T follicular helper cell (primary cell): ENCODE measurements around the gene CFAP46.
"Not testable (repeated sequence)": the region's sequence is repeated elsewhere in the genome, so short reads cannot be mapped to it uniquely, and the experiment has no call there.

ENCODE experiments used
- DNase-seq: peaks from one replicate; pipeline ENCODE4 v3.0.0-alpha.2; 2020; ENCODE audit warnings: low read depth

CFAP46 gene

GRCh38 chr10:132899054-132899750 lies 43.2 kb downstream of the CFAP46 start:
- DNase-seq: no peak

GRCh38 chr10:132898391-132899053 lies 43.8 kb downstream of the CFAP46 start:
- DNase-seq: no peak

DNA sequence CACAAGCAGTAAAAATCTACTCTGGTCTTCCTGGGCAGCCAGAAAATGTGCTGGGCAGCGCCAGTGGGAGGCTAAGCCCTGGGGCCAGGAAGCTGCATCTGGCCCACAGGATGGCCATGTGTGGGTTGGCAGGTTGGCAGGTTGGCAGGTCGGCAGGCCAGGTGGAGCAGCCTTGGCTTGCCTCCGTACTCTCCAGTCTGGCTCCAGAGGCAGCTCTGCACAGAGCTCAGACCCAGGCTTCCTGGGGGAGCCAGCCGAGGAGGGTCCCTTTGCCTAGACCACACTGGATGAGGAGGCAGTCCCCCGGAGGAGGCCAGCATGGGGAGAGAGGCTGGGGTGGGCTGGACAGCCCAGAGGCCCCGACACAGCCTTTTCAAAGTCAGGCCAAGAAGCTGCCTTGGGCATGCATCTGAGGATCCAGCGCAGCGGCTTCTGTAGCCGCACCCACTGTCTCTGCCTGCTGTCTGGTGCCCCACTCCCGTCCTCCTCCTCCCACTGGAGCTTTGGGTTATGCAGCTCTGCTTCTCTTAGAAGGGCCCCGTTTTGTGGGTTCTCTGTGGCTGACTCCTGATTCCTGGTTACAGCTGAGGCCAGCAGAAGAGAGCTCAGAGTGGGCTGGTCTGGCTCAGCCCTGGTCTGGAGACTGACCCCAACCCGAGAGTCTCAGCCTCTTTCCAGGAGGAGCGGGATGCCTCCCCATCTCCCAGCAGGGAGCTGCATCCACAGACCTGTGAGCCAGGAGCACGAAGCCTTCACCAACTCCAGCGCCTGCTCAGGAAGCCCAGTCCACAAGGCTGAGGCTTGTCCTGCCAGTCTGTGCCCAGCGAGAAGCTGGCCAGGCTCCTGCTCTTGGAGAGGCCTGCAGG lies 44.6 kb downstream of the CFAP46 start:
- DNase-seq: no peak

DNA sequence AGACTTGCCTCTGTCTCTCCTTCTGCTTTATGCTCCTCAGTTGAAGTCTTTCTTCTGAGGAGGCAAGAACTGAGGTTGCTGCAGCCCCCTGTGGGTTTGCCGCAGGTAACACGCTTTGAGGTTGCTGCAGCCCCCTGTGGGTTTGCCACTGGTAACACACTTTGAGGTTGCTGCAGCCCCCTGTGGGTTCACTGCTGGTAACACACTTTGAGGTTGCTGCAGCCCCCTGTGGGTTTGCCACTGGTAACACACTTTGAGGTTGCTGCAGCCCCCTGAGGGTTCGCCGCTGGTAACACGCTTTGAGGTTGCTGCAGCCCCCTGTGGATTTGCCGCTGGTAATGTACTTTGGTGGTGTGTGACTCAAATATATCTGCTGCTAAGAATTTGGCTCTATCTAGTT lies 48.6 kb downstream of the CFAP46 start:
- not testable (repeated sequence) for DNase-seq

GRCh38 chr10:132893090-132893489 lies 49.3 kb downstream of the CFAP46 start:
- DNase-seq: no peak

DNA sequence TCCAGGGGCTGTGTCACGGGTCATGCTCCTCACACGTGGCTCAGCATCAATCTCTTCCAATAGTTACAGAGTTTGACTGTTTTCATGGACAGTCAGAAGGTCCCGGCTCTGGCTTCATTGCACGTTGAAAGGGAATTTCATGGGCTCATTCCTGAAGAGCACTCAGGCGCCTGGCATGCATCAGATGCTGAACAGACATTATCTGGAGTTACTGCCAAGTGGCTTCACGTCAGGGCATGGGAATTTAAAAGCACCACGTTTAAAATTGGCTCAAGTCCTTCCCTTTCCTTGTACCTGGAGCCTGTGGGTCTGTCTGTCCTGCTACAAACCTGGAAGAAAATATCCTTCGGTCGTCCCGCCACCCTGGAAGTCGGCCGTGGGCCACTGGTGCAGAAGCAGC lies 50.4 kb downstream of the CFAP46 start:
- DNase-seq: no peak

GRCh38 chr10:132891368-132891767 lies 51.0 kb downstream of the CFAP46 start:
- no peak for DNase-seq

- no peak for DNase-seq
These were observed 52.1 kb downstream of the CFAP46 start for GRCh38 chr10:132890301-132890700.

DNA sequence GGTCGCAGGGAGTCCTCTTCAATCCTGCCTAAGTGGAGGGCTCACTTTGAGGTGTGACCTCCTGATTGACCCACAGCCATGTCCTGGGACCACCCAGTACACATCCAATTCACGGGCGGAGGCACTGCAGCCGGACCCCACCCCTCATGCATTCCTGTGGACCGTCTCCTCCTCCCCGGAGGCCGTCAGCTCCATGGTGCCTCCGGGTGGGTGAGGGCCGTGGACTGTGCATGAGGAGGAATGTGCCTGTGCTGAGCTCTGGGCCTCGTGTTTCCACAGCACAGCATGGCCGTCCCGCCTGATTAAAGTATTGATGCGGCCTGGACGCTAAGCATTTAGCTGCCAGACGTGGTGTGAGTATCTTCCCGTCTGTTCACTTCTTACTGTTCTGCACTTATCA lies 52.8 kb downstream of the CFAP46 start:
- no peak for DNase-seq

GRCh38 chr10:132888898-132889490 lies 53.4 kb downstream of the CFAP46 start:
- no peak for DNase-seq

DNA sequence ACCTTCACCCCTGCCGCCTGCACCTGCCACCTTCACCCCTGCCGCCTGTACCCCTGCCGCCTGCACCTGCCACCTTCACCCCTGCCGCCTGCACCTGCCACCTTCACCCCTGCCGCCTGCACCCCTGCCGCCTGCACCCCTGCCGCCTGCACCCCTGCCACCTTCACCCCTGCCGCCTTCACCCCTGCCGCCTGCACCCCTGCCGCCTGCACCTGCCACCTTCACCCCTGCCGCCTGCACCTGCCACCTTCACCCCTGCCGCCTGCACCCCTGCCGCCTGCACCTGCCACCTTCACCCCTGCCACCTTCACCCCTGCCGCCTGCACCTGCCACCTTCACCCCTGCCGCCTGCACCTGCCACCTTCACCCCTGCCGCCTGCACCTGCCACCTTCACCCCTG lies 53.9 kb downstream of the CFAP46 start:
- not testable (repeated sequence) for DNase-seq

GRCh38 chr10:132886211-132887099 lies 55.9 kb downstream of the CFAP46 start:
- DNase-seq: no peak

DNA sequence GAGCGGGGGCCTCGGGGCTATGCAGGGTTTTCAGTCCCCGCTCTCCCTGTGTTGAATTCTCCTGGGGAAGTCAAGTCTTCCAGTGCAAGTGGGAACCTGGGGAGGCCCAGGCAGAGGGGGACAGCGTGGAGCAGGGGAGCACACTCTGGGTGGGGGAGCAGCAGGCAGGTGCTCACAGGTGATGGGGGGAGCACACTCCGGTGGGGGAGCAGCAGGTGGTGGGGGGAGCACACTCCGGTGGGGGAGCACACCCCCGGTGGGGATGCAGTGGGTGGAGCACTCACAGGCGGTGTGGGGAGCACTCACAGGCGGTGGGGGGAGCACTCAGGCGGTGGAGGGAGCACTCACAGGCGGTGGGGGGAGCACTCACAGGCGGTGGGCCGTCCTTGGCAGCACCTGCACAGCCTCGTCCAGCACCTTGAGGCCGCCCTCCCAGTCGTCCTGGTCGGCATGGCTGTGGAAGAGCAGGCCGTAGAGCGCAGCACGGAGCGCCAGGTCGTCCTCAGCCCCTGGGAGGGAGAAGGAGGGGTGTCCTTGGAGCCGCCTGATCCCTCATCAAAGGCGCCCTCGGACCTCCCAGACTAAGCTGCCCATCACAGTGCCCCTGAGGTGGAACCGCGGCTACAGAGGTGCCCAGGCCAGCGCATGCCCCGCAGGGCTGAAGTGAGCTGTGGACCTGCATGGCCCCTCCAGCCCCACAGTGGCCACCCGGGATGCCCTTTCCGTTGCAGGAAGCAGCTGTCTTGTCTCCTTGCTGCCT lies 56.7 kb downstream of the CFAP46 start:
- no peak for DNase-seq

GRCh38 chr10:132884691-132885271 lies 57.6 kb downstream of the CFAP46 start:
- DNase-seq: no peak

- DNase-seq: no peak
These were observed 58.3 kb downstream of the CFAP46 start for GRCh38 chr10:132884041-132884440.

DNA sequence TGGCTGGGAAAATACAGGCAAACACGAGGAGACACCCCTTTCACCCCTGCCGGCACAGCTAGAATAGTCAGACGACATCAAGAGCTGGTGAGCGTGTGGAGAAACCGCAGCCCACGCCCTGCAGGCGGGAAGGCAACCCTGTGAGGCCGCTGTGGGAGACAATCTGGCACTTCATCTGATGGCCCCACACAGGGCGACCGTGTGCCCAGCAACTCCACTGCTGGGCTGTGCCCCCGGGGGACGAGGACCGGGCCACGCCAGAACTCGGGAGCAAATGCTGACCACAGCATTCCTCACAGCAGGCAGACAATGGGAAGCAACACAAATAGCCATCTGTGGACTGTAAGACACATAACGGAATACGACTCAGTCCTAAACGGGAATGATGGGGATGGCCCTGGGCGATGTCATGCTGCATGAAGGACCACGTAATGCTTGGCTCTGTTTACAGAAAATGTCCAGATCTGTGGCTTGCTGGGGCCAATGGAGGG lies 58.9 kb downstream of the CFAP46 start:
- DNase-seq: no peak

GRCh38 chr10:132882069-132882951 lies 60.1 kb downstream of the CFAP46 start:
- DNase-seq: no peak

DNA sequence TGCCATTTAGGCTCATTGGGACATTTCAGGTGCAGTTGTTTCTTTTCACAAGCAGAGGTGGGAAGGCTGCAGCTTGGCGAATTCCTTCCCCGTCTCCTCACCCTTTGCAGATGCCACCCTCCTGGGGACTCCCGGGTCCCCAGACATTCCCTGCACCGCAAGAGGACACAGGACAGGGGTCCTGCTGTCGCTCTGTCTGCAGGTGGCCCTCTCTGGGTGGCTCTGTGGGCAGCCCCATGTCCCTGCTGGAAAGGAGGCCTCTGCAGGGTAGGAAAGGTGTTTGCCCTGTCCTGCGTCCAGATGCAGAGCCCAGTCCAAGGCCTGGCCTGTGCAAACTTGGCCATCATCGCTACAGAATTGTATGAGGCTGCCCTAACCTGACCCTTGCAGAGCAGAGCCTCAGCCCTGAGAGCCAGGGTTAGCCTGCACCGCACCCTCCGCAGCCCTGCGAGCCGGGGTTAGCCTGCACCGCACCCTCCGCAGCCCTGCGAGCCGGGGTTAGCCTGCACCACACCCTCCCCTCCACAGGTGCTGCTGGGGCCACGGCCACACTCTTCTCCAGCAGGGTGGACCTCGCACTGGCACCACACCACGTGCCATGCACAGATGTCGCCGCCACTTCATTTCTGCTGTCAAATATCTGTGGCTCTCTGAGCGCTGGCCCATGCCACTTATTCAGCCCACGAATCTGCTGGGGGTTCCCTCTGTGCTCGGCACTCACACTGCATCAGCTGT lies 61.0 kb downstream of the CFAP46 start:
- DNase-seq: no peak
